A549 (cell line): ENCODE data around the gene LACRT. TPM values are rescaled to one million over a fixed set of nuclear protein-coding genes. Genes with fewer than 3 reads are reported as not detected.

Source experiments
- ATAC-seq, 2 experiments: fragments of 200-7000 bp in 1 of 2; fragments of >200 bp in 1 of 2; cut with Nextera tagmentation in 1 of 2; cut with Tn5 transposase in 1 of 2; 3 replicates each; pipeline versions ENCODE4 v1.8.0 to v1.9.1; 2018 to 2020; ENCODE audit warnings: mild to moderate bottlenecking in 1 of 2, moderate library complexity in 1 of 2
- CTCF ChIA-PET: fragments of 300-600 bp; sonication (Branson Sonifier 250); formaldehyde crosslinking; extraction: SDS; loops from one replicate; lab custom pipeline; 2021; ENCODE audit warnings: antibody characterized with exemption, inconsistent platforms; lab: Yijun Ruan, JAX
- POLR2A ChIA-PET: fragments of 350-600 bp; formaldehyde crosslinking; extraction: SDS; loops from one replicate; lab custom pipeline; 2021; ENCODE audit warnings: antibody characterized with exemption, inconsistent platforms; lab: Yijun Ruan, JAX
- DNase-seq, 2 experiments: peaks; one replicate each; pipeline versions ENCODE4 v3.0.0 to v3.0.0-alpha.2; 2011 to 2016; ENCODE audit warnings: low read depth in 1 of 2, low spot score in 1 of 2
- FAIRE-seq: peaks from 2 replicates; lab custom pipeline; 2011; peaks lifted over from hg19 to GRCh38; lab: Jason Lieb, UNC
- H3K27ac ChIP-seq, 2 experiments: fragments of >200 bp; sonication (Bioruptor Twin); formaldehyde crosslinking; 3 replicates each; pipeline ENCODE4 v1.5.1; 2016 to 2017
- H3K4me1 ChIP-seq: fragments of >200 bp; sonication (Bioruptor Twin); formaldehyde crosslinking; 3 replicates; pipeline ENCODE4 v1.6.1; 2016
- H3K4me2 ChIP-seq: fragments of >200 bp; sonication (Bioruptor Twin); formaldehyde crosslinking; 3 replicates; pipeline ENCODE4 v1.6.1; 2016
- H3K4me3 ChIP-seq: fragments of >200 bp; sonication (Bioruptor Twin); formaldehyde crosslinking; 3 replicates; pipeline ENCODE4 v1.5.1; 2016
- H3K9me3 ChIP-seq: fragments of >200 bp; sonication (Bioruptor Twin); formaldehyde crosslinking; 3 replicates; pipeline ENCODE4 v1.6.1; 2016
- BCL3 ChIP-seq: fragments of >200 bp; sonication (Bioruptor Twin); formaldehyde crosslinking; IDR thresholded peaks from 3 replicates; pipeline ENCODE4 v1.6.1; 2016
- BHLHE40 ChIP-seq: IDR thresholded peaks from 2 replicates; pipeline ENCODE4 v1.6.1; 2012; ENCODE audit warnings: low read depth, low read length, inconsistent platforms
- CBX2 ChIP-seq: fragments of 200-600 bp; sonication (generic); IDR thresholded peaks from 2 replicates; pipeline ENCODE4 v1.6.1; 2016; ENCODE audit warnings: low read depth, mild to moderate bottlenecking, borderline replicate concordance
- CEBPB ChIP-seq, 2 experiments: fragments of >200 bp in 1 of 2; sonication (Bioruptor Twin) in 1 of 2; formaldehyde crosslinking in 1 of 2; IDR thresholded peaks; 2 replicates each; pipeline ENCODE4 v1.6.1; 2012 to 2016
- FOSB ChIP-seq: fragments of 250-450 bp; sonication (Bioruptor Pico); IDR thresholded peaks from 2 replicates; pipeline ENCODE4 v1.5.0; 2020; ENCODE audit warnings: mild to moderate bottlenecking, moderate library complexity
- GATA3 ChIP-seq: IDR thresholded peaks from 2 replicates; pipeline ENCODE4 v1.6.1; 2012; ENCODE audit warnings: borderline replicate concordance
- HEYL ChIP-seq: fragments of 250-450 bp; sonication (Bioruptor Pico); IDR thresholded peaks from 2 replicates; pipeline ENCODE4 v1.8.0; 2021; ENCODE audit warnings: mild to moderate bottlenecking, moderate library complexity
- HOXB13 ChIP-seq: fragments of 250-450 bp; sonication (Bioruptor Pico); IDR thresholded peaks from 2 replicates; pipeline ENCODE4 v1.5.0; 2020; ENCODE audit warnings: low read depth, mild to moderate bottlenecking, moderate library complexity
- MAFK ChIP-seq: fragments of 450-650 bp; IDR thresholded peaks from 2 replicates; pipeline ENCODE4 v1.6.1; 2014; ENCODE audit not compliant: partially characterized antibody
- NPAS2 ChIP-seq: fragments of 250-450 bp; sonication (Bioruptor Pico); IDR thresholded peaks from 2 replicates; pipeline ENCODE4 v1.8.0; 2022; ENCODE audit warnings: mild to moderate bottlenecking, moderate library complexity, borderline replicate concordance
- NR3C1 ChIP-seq: fragments of >200 bp; sonication (Bioruptor Twin); formaldehyde crosslinking; IDR thresholded peaks from 3 replicates; pipeline ENCODE4 v1.6.1; 2017
- SREBF2 ChIP-seq: fragments of 450-650 bp; IDR thresholded peaks from 2 replicates; pipeline ENCODE4 v1.6.1; 2014; ENCODE audit warnings: mild to moderate bottlenecking, moderate library complexity
- USF2 ChIP-seq: fragments of 450-650 bp; IDR thresholded peaks from 2 replicates; pipeline ENCODE4 v1.6.1; 2014; ENCODE audit warnings: antibody characterized with exemption
- ZC3H11A ChIP-seq: fragments of 450-650 bp; IDR thresholded peaks from 2 replicates; pipeline ENCODE4 v1.6.1; 2014; ENCODE audit warnings: antibody characterized with exemption, mild to moderate bottlenecking
- ZNF302 ChIP-seq: fragments of 250-450 bp; sonication (Bioruptor Pico); IDR thresholded peaks from 2 replicates; pipeline ENCODE4 v1.9.0; 2021; ENCODE audit warnings: inconsistent platforms, mild to moderate bottlenecking, moderate library complexity
- WGBS: methylation state at CpG from one replicate; pipeline ENCODE4 v1.1.6; 2017; ENCODE audit errors: missing lambda C conversion rate; 5-methylcytosine and 5-hydroxymethylcytosine counted together
- polyA plus RNA-seq, 4 experiments: library from polyadenylated mRNA; depleted of rRNA in 3 of 4; stranded (reverse); fragments of >200 nt; fragmentation: RNase III in 1 of 4; extraction: RNeasy Plus Mini Kit Qiagen cat#74134 plus additional on column Dnase treatment in 1 of 4; gene quantifications; 2 replicates in 3 of 4; 3 replicates in 1 of 4; pipeline ENCODE4 v1.2.3, GENCODE V29; 2011 to 2017
- TF ChIP-seq, protein P1 (sequence below): IDR thresholded peaks from 2 replicates; pipeline ENCODE4 v1.6.1; 2012; ENCODE audit warnings: low read depth, borderline replicate concordance

Gene LACRT
- polyA plus RNA-seq, 2 of the 4 experiments (the other 2 are of a cell fraction), result not detected

- H3K4me1 ChIP-seq, result peaks cover under 1% of the 10 kb centered on the region; the same call in 1 of the 3 replicates
- DNase-seq (no peak), ATAC-seq (no peak), FAIRE-seq (no peak)
- 40% methylated on average over 4 of the region's 4 CpGs for WGBS
- H3K4me2 ChIP-seq, result no peak overlapping the region
- CTCF ChIA-PET, result interaction anchor here (0.7 to 3.6 kb wide), 6 partner anchors 8 to 66 kb away, joined by 3 to 19 read pairs (median 4); no protein-coding TSS in a partner anchor
- H3K9me3 ChIP-seq, result no peaks in the 10 kb centered on the region
- no peak overlapping the region for H3K4me3 ChIP-seq
- TF ChIP-seq BCL3 (no peak), USF2 (no peak)
- no peak overlapping the region for H3K27ac ChIP-seq
- POLR2A ChIA-PET, result no interaction called here
These were observed 41.6 kb downstream of the LACRT start for GRCh38 chr12:54593135-54593534.

DNA sequence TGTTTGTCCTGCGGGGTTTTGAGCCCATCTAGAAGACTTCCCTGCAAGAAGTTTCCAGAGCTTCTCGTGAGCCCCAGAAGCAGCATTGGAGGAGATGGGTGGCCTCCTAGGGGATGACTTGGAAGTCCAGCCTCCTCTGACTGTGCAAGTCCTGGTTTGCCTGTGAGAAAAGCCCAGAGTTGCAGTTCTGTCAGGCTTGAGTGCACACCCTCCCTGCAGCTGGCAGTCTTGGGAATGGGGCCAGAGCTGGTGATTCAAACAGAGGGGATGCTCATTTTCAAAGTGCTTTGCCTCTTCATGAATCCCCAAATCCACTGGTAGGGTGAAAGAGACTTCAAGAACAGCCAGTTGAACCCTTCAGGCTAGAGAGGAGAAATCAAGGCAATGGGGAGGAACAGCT lies 42.4 kb downstream of the LACRT start:
- no peaks in the 10 kb centered on the region for H3K9me3 ChIP-seq
- 38% methylated on average over 2 of the region's 2 CpGs for WGBS
- ChIA-PET POLR2A (no interaction called here), CTCF (interaction anchor here (0.7 to 3.6 kb wide), 7 partner anchors 9 to 111 kb away, joined by 3 to 19 read pairs (median 6); partner anchors contain the start of gene PDE1B)
- no peak for FAIRE-seq
- H3K4me3 ChIP-seq, result no peak overlapping the region
- no peak for ATAC-seq
- H3K4me2 ChIP-seq, result no peak overlapping the region
- DNase-seq, result no peak
- TF ChIP-seq ZC3H11A, result no peak
- no peak for TF ChIP-seq CBX2
- TF ChIP-seq NPAS2 (CRISPR knock-in tag), result no peak
- no peak for TF ChIP-seq BHLHE40
- TF ChIP-seq FOSB (CRISPR knock-in tag), result no peak
- TF ChIP-seq CEBPB (IDR thresholded peaks at IDR 0.05), result no peak
- TF ChIP-seq HEYL, result no peak
- TF ChIP-seq USF2, result no peak
- no peak for TF ChIP-seq NR3C1
- no peak for TF ChIP-seq GATA3
- no peak overlapping the region for H3K27ac ChIP-seq
- H3K4me1 ChIP-seq, result peaks cover 9% of the 10 kb centered on the region

DNA sequence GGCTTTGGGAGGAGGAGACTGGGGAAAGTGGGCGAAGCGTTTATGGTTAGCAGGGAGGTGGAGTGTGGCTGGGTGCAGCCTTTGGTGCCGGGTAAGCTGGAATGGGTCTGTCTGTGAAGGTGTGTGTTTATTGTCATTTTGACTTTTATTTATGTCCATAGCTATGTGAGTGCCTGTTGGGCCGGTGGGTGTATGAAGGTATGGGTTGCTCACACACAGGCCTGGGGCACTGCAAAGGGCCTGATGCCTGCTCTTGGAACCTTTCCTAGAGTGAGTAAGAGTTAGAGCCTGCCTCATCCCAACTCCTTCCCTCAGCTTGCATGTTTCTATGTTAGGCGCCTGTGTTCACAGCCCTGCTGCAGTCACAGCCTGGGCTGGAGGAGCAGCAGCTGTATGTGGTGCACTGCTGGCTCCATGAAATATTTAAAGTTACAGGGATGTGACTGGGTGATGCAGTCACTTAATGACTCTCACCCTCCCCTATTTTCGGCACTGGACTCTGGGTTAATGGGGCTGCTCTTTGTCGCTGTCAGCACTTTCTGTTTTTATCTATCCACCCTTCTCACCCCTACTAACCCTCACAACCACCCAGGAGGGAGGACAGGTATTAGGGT lies 43.6 kb downstream of the LACRT start:
- Histone ChIP-seq H3K9me3 (no peaks in the 10 kb centered on the region), H3K4me3 (no peak overlapping the region), H3K4me1 (peaks cover 11% of the 10 kb centered on the region), H3K27ac (no peak overlapping the region), H3K4me2 (no peak overlapping the region)
- 62% methylated on average over 7 of the region's 7 CpGs for WGBS
- ChIA-PET POLR2A (no interaction called here), CTCF (interaction anchor here (2.3 to 3.6 kb wide), 2 partner anchors 10 to 11 kb away, joined by 9 to 19 read pairs; no protein-coding TSS in a partner anchor)
- TF ChIP-seq SREBF2 (no peak), ZNF302 (CRISPR knock-in tag) (no peak), CBX2 (no peak), MAFK (peak; percentile 31), HOXB13 (CRISPR knock-in tag) (no peak)
- TF ChIP-seq, protein P1, sequence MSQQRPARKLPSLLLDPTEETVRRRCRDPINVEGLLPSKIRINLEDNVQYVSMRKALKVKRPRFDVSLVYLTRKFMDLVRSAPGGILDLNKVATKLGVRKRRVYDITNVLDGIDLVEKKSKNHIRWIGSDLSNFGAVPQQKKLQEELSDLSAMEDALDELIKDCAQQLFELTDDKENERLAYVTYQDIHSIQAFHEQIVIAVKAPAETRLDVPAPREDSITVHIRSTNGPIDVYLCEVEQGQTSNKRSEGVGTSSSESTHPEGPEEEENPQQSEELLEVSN, result no peak
- no peak for FAIRE-seq
- no peak for DNase-seq
- peak in 1 of 2 experiments; percentile 15; a peak in 2 of 6 replicates for ATAC-seq
